ENCODE measurements around the gene ELP5.

Gene ELP5

DNA sequence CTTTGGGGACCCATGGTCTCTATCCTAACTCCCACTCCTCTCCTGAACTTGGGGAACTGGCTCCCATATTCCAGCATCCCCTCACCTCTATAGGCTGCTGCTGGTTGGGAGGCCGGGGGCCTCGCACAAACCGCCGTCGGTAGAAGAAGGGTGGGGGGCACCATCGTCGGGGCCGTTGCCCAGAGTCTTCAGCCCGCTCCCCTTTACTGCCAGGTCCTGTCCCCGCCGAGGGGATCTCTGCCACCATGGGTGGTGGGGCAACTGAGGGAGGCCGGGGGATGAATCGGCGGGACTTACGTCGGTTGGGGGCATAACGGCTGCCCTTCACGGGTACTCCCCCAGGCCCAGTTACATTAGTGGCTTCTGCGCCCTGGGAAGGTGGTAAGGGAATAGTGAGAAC is 38.2 kb downstream of the ELP5 start:
- DNase-seq = no peak

DNA sequence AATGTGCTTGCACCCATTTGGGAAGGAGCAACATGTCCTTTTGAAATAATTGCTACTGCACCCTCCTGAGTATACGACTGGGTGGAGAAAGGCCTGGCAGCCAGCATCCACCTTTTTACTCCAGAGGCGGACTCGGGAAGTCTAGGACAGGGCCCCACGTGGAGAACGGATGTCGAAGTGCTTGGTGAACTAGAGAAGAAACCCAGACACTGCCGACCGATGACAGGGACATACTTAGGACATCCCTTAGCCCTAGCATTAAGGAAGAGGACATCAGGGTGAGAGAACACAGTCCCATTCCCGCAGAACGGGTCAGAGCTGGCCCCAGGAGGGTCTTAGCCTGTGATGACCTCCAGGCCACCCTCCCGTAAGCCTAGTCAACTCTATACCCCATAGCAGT is 38.7 kb downstream of the ELP5 start:
- DNase-seq = no peak

DNA sequence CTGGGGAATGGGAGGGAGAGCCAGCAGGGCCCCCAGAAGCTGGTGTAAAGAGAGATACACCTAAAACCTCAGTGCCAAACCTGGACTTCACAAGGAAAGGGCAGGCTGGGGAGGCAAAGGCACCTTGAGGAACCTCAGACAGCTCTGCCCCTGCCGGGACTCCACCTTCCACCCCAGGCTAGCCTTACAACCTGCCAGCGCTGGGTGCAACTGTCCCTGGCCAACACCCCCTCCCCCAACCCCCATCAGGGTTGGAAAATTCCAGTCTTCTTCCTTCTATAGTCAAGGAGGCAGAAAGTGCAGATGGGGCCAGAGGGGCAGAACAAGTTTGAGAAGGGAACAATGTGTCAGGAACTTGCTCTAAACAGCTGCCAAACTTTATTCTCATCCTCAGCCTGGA is 40.2 kb downstream of the ELP5 start:
- DNase-seq = no peak

DNA sequence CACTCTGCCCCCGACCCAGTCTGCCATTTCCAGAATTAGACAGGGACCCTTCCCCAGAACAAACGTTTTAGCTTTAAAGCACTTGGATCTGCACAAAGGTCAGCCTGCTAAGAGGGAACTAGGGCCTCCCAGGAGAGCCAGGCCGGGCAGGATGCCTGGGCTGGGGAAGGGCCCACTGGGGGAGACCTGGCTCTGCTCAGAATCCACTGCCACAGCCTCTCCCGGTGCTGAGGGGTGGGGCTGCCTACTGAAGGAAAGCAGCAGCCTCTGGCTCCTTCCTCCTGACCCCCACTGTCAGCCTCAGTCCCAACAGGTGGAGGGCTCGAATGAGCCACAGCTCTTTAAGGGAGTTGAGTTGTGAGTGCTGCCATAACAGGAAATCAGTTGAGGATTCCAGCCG is 40.7 kb downstream of the ELP5 start:
- no peak for DNase-seq

DNA sequence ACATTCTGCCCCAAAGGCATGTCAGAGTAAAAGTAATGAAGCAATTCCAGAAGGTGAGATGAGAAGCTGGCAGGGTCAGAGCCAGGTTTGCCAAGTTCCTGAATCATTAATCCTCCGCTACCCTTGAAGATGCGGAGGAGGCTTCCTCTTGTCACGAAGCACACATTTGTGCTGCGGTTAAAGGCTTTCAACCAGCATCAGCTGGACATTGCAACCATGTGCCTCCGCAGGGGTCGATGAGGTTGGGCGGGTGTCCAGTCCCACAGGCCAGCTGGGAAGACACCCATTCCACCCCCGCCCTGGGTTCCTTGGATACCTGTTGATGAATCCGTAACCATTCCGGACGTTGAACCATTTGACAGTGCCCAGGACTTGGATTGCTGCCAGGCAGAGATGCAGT is 41.1 kb downstream of the ELP5 start:
- DNase-seq = no peak

DNA sequence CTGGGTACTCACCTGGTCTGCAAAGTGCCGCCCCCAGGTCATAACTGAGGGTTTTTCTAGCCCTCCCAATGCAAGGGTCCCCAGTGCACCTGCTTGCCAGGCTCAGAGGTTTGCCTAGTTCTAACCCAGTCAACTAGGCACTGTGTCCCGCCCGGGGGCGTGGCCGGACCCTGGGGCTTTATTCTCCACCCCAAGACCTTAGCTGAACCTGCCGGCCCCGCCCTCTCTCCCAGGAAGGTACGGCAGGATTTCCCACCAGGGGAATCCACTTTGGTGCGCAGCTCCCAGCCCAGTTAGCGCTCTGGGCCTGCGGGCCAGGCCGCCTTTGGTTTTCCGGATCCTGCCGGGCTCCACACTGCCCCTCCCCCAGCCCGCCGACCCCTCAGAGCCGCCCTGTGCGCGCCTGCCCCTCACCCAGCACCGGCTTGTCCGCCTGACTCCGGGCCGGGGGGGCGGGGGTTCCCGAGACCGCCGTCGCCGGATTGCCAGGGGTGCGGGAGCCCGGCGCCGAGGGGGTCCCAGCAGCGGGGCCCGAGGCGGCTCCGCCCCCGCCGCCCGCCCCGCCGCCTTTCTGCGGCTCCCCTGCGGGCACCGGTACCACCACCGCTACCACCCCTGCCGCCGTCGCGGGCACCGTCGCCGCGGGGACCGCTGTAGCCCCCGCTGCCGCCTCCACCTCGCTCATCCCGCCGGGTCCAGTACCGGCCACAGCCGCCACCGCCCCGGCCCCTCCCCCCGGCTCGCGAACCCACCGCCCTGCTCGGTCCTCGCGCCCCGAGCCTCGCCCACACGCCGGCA is 42.0 kb downstream of the ELP5 start:
- no peak for DNase-seq

DNA sequence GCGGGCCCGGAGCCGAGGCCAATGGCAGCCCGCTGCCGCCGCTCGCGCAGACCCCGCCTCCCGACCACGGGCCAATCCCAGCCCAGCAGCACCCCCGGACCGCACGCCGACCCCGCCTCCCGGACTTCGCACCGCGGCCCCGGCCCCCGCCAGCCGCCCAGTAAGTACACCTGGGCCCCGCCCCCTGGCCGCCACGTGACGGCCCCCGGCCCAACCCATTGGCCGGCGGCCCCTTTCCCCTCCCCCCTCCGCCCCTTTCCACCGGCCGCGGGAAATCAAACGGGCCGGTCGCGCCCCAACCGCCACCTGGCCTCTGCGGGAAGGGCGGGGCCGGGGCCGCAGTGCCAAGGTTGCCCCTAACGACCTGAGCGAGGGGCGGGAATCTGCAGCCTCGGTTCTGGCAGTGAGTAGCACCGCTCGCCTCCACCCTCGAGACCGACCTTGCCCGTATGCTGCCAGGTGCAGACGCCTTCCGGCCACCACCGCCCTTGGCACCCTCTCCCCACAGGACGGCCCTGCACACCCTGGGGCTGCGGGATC is 42.7 kb downstream of the ELP5 start, which contains the start of gene YBX2:
Gene YBX2, minus strand, starts transcription at position 26 of the 540 bp plus-strand sequence. CDS start 139 bp downstream, outside the sequence.
- DNase-seq = peak; percentile 81

DNA sequence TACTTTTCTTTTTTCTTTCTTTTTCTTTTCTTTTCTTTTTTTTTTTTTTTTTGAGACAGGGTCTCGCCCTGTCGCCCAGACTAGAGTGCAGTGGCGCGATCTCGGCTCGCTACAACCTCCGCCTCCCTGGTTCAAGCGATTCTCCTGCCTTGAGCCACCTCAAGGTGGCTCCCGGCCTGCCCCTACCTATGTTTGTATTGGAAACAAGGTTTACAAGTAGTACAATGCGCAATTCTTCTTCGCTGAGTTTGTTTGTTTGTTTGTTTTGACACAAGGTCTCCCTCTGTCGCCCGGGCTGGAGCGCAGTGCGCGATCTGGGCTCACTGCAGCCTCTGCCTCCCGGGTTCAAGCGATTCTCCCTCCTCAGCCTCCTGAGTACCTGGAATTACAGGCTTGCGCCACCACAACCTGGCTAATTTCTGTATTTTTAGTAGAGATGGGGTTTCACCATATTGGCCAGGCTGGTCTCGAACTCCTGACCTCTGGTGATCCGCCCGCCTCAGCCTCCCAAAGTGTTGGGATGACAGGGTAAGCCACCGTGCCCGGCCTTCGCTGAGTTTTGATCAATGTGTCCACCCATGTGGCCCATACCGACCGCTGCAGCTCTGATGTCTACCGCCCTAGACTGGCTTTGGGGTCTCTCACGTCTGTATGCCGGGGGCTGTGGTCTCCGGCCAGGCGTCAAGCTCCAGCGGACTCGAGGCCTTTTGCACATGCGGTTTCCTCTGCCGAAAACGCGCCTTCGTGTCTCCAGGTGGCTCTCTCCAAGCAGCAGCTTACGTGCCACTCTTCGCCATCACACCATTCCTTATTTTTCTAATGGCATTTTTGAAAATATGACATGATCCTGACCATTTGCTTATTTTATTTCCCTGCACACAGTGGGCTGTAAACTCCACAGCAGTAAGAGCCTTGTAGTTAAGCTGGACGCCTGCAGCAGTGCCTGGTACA is 43.5 kb downstream of the ELP5 start:
- DNase-seq = no peak

DNA sequence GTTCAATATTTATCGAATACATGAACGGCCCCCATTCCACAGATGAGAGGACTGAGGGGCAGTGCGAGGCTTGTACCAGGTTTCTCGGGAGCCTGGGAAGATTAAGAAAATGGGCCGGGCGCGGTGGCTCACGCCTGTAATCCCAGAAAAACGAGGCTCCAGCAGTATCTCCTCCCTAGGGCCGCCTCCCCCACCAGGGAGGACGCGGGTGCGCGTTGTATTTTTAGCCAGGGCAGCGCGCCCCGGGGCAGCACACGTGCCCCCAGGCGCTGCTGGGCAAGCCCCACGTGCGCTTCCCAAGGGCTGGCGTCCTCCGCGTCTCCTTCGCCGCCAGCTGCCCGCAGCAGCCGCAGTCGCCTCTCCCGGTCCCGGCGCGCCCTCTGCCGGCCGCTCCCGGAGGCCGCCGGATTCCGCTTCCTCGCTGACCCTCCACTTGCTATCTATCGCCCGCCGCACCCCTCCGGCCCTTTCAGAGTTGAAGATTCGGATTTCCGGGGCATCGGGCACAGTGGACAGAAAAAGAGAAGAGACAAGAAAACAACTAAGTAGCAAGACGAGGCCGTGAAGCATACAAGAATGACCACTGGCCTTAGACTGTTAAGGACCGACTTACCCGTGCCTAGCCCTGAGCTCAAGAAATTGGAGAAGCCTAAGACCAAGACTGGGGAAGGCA is 44.3 kb downstream of the ELP5 start:
- DNase-seq = peak; percentile 74

DNA sequence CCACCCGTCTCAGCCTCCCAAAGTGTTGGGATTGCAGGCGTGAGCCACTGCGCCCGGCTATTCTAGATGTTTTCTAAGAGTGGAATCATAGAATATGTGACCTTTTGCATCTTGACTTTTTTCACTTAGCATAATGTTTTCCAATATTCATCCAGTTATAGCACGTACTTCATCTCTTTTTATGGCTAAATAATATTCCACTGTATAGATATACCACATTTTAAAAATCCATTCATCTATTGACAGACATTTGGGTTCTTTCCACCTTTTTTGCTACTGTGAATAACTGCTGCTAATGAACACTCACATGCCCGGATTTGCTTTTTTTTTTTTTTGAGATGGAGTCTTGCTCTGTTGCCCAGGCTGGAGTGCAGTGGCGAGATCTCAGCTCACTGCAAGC is 52.2 kb downstream of the ELP5 start:
- no peak for DNase-seq

DNA sequence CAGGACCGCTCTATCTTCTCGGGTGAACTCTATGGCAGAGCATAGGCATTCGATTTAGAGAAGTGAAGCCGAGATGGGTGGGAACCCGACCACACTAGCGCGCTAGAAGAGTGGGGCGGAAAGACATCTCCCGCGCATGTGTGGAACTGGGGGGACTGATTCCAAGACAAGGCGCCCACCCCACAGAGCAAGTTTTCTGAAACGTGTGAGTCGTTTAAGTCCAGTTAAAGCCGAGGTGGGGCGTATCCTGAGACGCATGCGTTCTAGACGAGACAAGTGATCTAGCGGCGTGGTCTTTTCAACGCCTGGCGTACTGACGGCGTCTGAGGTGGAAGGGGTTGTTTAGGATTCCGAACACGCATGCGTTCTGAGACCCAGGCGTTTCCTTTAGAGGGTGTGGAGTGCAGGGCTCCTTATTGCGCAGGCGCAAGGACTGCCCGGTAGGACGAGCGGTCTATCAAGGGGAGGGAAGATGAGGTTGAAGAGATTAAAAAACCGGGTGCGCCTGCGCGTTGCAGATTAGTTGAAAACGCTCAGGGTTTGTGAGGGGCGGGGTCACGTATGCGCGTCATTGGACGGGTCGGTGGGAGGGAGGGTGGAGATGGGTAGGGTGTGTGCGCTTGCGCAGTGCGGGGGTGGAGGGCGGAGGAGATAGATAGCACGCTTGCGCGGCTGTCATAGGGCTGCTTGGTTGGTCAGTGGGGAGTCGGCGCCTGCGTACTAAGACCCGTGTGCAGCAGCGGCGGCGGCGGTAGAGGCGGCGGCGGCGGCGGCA is 55.1 kb downstream of the ELP5 start, which contains the start of gene EIF5A:
Gene EIF5A, plus strand, starts transcription at position 718 of the 775 bp plus-strand sequence. CDS start 2,008 bp downstream, outside the sequence.
- DNase-seq = peak; percentile 100

DNA sequence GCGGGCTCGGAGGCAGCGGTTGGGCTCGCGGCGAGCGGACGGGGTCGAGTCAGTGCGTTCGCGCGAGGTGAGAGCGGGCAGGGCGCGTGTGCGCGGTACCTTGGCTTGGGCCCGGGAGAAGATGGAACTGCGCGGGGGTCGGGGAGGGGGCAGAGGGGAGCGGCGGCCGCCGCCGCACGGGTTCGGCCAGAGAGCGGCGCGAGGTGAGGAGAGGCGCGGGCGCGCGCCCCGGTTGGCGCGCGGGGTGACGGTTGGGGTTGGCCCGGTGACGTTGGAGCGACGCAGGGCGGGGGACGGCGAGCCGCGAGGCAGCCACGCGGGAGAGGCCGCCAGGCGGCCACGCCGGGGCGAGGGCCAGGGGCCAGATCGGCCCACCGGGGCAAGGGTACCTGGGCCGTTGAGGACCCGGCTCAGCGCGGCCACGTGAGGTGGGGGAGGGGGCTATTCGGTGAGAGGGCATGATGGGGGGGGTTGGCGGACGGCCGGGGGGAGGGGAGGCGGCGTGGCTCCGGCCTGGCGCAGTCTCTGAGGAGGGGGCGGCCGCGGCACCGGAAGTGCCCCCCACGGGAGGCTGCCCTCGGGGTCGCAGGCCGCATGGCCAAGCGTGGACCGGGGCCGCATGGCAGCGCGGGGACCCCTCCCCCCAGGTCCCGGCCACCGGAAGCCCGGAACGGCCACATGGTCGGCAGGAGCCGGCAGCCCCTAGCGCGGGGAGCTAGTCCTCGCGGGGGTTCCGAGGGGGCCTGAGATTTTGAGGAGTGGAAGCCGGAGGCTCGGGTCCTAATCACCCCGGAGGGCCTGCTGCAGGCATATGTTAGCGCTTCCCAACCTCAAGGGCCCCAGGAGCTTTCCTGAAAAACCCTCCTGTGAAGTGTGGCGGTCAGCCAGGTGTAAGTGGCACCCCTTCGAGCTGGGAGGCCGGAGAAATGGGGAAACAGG is 55.9 kb downstream of the ELP5 start:
- peak; percentile 52 for DNase-seq

DNA sequence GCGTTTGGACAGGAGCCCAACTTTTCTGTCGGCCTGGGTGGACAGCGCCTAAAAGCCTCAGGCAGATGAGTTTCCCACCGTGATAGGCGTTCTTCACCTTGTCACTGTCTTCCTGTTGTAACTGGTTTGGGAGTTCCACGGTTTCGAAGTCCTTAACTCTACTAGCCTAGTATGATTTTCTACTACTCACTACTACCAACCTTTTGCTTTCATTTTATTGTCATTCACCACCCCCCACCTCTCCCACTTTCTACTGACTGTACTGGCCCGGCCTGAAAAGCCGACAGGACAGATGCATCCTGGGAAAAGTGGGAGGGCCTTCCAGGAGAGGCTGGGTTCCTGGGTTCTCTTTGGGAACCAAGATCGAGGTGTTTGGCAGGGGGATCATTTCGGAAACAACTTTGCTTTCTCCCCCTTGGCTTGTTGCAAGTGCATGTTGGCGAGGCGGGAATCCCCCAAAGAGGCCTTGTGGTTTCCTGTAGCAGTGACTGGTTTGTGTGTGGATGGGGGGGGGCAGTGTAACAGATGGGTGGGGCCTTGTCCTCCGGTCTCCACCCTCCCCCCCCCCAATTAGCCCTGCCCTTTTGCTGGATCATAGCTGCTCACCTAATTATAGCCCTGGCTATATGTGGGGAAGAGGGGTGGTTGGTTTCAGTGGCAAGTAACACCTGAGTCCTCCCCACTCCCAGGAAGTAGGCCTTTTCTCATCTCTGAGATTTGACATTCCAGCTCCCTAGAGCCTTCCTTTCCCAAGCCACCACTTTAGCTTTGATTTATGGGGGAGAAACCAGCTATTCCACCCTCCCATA is 56.8 kb downstream of the ELP5 start:
- DNase-seq = peak; percentile 89
